Epithelial cell of prostate (primary cell): ENCODE results near the gene TP63.

Experiments used
- DNase-seq: peaks from one replicate; pipeline ENCODE4 v3.0.0-alpha.2; 2011; ENCODE audit warnings: low read depth, low spot score
- H3K27ac ChIP-seq: fragments of 450-650 bp; 2 replicates; pipeline ENCODE4 v1.5.1; 2017; ENCODE audit warnings: mild to moderate bottlenecking

TP63 gene

GRCh38 chr3:189771842-189772450 lies 140.8 kb downstream of the TP63 start:
- H3K27ac ChIP-seq: no peak overlapping the region
- no peak for DNase-seq

GRCh38 chr3:189772584-189772983 lies 141.4 kb downstream of the TP63 start:
- peak overlapping the region; percentile 34 for H3K27ac ChIP-seq
- no peak for DNase-seq

- DNase-seq: no peak
- peak overlapping the region; percentile 34 for H3K27ac ChIP-seq
Measured at GRCh38 chr3:189773056-189773455, 141.9 kb downstream of the TP63 start.

- H3K27ac ChIP-seq: no peak overlapping the region
- DNase-seq: no peak
Measured at GRCh38 chr3:189776149-189776824, 145.1 kb downstream of the TP63 start.

- peak overlapping the region; percentile 5 for H3K27ac ChIP-seq
- no peak for DNase-seq
Measured at GRCh38 chr3:189778340-189778950, 147.3 kb downstream of the TP63 start.

GRCh38 chr3:189779166-189779565 lies 148.0 kb downstream of the TP63 start:
- no peak for DNase-seq
- peak overlapping the region; percentile 5 for H3K27ac ChIP-seq

- DNase-seq: no peak
- no peak overlapping the region for H3K27ac ChIP-seq
Measured at GRCh38 chr3:189780546-189781270, 149.5 kb downstream of the TP63 start.

- no peak overlapping the region for H3K27ac ChIP-seq
- DNase-seq: no peak
Measured at GRCh38 chr3:189781415-189781814, 150.2 kb downstream of the TP63 start.

- no peak for DNase-seq
Measured at GRCh38 chr3:189786479-189787064, 155.4 kb downstream of the TP63 start.

GRCh38 chr3:189787191-189787590 lies 156.0 kb downstream of the TP63 start:
- no peak for DNase-seq
- H3K27ac ChIP-seq: peak overlapping the region; percentile 6

More at GRCh38 chr3:189786479-189787064, 155.4 kb downstream of the TP63 start:
- H3K27ac ChIP-seq: no peak overlapping the region

GRCh38 chr3:189787632-189788031 lies 156.4 kb downstream of the TP63 start:
- peak overlapping the region; percentile 6 for H3K27ac ChIP-seq

GRCh38 chr3:189789432-189789831 lies 158.2 kb downstream of the TP63 start:
- peak overlapping the region; percentile 80 for H3K27ac ChIP-seq
- DNase-seq: peak; percentile 40

More at GRCh38 chr3:189787632-189788031, 156.4 kb downstream of the TP63 start:
- DNase-seq: no peak

GRCh38 chr3:189790658-189791057 lies 159.5 kb downstream of the TP63 start:
- peak overlapping the region; percentile 80 for H3K27ac ChIP-seq
- no peak for DNase-seq

- H3K27ac ChIP-seq: peak overlapping the region; percentile 80
- DNase-seq: no peak
Measured at GRCh38 chr3:189792046-189792929, 161.1 kb downstream of the TP63 start.

GRCh38 chr3:189794518-189794917 lies 163.3 kb downstream of the TP63 start:
- peak overlapping the region; percentile 80 for H3K27ac ChIP-seq

GRCh38 chr3:189797103-189797750 lies 166.0 kb downstream of the TP63 start:
- H3K27ac ChIP-seq: peak overlapping the region; percentile 80
- no peak for DNase-seq

More at GRCh38 chr3:189794518-189794917, 163.3 kb downstream of the TP63 start:
- DNase-seq: no peak

- H3K27ac ChIP-seq: peak overlapping the region; percentile 80
- DNase-seq: no peak
Measured at GRCh38 chr3:189799366-189799765, 168.2 kb downstream of the TP63 start.

- DNase-seq: no peak
- H3K27ac ChIP-seq: peak overlapping the region; percentile 80
Measured at GRCh38 chr3:189800436-189800835, 169.2 kb downstream of the TP63 start.

GRCh38 chr3:189803254-189803653 lies 172.1 kb downstream of the TP63 start:
- DNase-seq: no peak
- H3K27ac ChIP-seq: peak overlapping the region; percentile 2
